A673 (cell line): ENCODE results near the gene AGAP2.

Experiments
- CTCF ChIP-seq: fragments of 300-800, 200-600 bp; sonication (generic); conservative IDR thresholded peaks from 2 replicates; pipeline ENCODE4 v1.5.1; 2017; ENCODE audit warnings: low read depth, mild to moderate bottlenecking, antibody characterized with exemption, low read length, moderate library complexity, mixed read lengths
- EZH2 ChIP-seq: fragments of 200-600 bp; sonication (generic); IDR thresholded peaks from 2 replicates; pipeline ENCODE4 v1.6.1; 2017; ENCODE audit warnings: borderline replicate concordance, low read depth, mild to moderate bottlenecking, mixed read lengths, antibody characterized with exemption, low read length; ENCODE audit not compliant: poor library complexity, severe bottlenecking

DNA sequence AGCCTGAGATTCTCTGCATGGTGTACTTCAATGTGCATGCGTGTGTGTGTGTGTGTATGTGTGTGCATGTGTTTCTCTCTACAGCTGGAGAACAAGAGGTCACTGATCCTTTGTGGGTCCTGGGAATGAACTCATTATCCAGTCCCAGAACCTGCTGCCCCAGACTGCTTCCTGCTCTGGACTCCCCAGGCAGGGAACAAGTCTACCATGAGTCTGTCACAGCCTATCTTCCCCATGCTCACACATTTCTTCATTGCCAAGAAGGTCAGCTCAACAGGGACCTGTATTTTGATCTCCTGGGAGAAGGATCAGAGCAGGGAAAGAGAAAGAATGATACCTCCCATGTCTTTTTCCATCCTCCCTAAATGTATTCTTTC lies 2.9 kb upstream of the AGAP2 start:
- TF ChIP-seq CTCF: no peak
- TF ChIP-seq EZH2: no peak
